Testis (tissue), 3 donors: Measurements from ENCODE around the gene TRIO. TPM values are rescaled to one million over a fixed set of nuclear protein-coding genes. Genes with fewer than 3 reads are reported as not detected.

ENCODE experiments used
- DNase-seq: peaks from one replicate; pipeline ENCODE4 v3.0.0-alpha.2; 2019
- H3K27ac ChIP-seq, 2 donors: fragments of 200-600 bp; sonication (generic); one replicate each; pipeline ENCODE4 v1.5.1; 2019
- H3K27me3 ChIP-seq: fragments of 200-600 bp; sonication (generic); one replicate; pipeline ENCODE4 v1.5.1; 2019
- H3K36me3 ChIP-seq: fragments of 200-600 bp; sonication (generic); one replicate; pipeline ENCODE4 v1.5.1; 2017; ENCODE audit warnings: low read depth; ENCODE audit errors: missing control alignments
- H3K4me1 ChIP-seq: fragments of 200-600 bp; sonication (generic); one replicate; pipeline ENCODE4 v1.5.1; 2019
- H3K4me3 ChIP-seq, 2 donors: fragments of 200-600 bp; sonication (generic); one replicate each; pipeline ENCODE4 v1.5.1; 2017 to 2019
- H3K9me3 ChIP-seq: fragments of 200-600 bp; sonication (generic); one replicate; pipeline ENCODE4 v1.5.1; 2017
- POLR2A ChIP-seq: fragments of 450-650 bp; IDR thresholded peaks from one replicate; pipeline ENCODE4 v1.6.1; 2017; ENCODE audit warnings: antibody characterized with exemption, mild to moderate bottlenecking, moderate library complexity
- WGBS, 2 donors: methylation state at CpG; one replicate each; pipeline ENCODE4 v1.1.5; 2018; 5-methylcytosine and 5-hydroxymethylcytosine counted together
- intact Hi-C: fragments of 100-400 bp; cut with DNase I; formaldehyde crosslinking; loops from one replicate; pipeline ENCODE4 v1.15.1; 2023; ENCODE audit warnings: low total_unique reads
- polyA plus RNA-seq: library from polyadenylated mRNA; stranded (reverse); fragments of 350-450 nt; fragmentation: Illumina TruSeq; extraction: RNeasy Lipid Tissue Mini Kit (QIAGEN cat#74804); gene quantifications from one replicate; pipeline ENCODE4 v1.2.3, GENCODE V29; 2014; ENCODE audit warnings: low read depth, low replicate concordance; ENCODE audit not compliant: insufficient read depth
- total RNA-seq, 2 donors: library from RNA; depleted of rRNA; stranded (reverse); fragments of >200 nt; gene quantifications; one replicate each; pipeline ENCODE4 v1.2.3, GENCODE V29; 2016
- TF ChIP-seq, protein P1 (sequence below), 3 experiments: fragments of 450-650 bp in 2 of 3; fragments of 200-600 bp in 1 of 3; sonication (generic) in 1 of 3; IDR thresholded peaks; one replicate each; pipeline ENCODE4 v1.5.1; 2016 to 2019; ENCODE audit warnings: antibody characterized with exemption in 3 of 3, mild to moderate bottlenecking in 2 of 3, moderate library complexity in 1 of 3

TRIO gene
- total and polyA plus RNA-seq, 3 donors from 2014 or later = 47.2 to 295 (median 249) TPM

DNA sequence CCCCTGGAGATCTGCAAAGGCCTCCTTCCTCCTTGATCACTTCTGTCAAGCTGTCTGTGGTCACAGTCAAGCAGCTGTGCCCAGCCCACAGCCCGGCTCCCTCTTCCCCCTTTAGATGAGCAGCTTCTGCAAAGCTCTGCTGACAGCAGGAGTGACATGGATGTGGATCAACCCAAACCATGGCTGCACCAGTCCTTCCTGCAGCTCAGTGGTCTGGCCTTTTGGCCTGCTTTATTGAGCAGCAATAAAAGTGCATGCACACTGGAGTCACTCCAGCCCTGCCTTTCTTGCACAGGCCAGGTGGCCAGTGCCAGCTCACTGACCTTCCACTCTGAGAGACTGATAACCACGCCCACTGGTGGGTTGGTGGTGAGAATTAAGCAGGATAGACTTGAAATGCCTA lies 347.2 kb downstream of the TRIO start:
- Histone ChIP-seq H3K27ac (no peak overlapping the region), H3K9me3 (no peaks in the 10 kb centered on the region), H3K4me3 (no peak overlapping the region), H3K36me3 (no peaks in the 10 kb centered on the region), H3K4me1 (peaks cover 8% of the 10 kb centered on the region), H3K27me3 (no peaks in the 10 kb centered on the region)
- intact Hi-C loops = no loop called here
- WGBS, 2 donors = 74 to 80% methylated on average over 2 of the region's 2 CpGs
- DNase-seq = no peak
- no peak for TF ChIP-seq POLR2A
- TF ChIP-seq, protein P1, sequence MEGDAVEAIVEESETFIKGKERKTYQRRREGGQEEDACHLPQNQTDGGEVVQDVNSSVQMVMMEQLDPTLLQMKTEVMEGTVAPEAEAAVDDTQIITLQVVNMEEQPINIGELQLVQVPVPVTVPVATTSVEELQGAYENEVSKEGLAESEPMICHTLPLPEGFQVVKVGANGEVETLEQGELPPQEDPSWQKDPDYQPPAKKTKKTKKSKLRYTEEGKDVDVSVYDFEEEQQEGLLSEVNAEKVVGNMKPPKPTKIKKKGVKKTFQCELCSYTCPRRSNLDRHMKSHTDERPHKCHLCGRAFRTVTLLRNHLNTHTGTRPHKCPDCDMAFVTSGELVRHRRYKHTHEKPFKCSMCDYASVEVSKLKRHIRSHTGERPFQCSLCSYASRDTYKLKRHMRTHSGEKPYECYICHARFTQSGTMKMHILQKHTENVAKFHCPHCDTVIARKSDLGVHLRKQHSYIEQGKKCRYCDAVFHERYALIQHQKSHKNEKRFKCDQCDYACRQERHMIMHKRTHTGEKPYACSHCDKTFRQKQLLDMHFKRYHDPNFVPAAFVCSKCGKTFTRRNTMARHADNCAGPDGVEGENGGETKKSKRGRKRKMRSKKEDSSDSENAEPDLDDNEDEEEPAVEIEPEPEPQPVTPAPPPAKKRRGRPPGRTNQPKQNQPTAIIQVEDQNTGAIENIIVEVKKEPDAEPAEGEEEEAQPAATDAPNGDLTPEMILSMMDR (IDR thresholded peaks at IDR 0.05) = no peak

DNA sequence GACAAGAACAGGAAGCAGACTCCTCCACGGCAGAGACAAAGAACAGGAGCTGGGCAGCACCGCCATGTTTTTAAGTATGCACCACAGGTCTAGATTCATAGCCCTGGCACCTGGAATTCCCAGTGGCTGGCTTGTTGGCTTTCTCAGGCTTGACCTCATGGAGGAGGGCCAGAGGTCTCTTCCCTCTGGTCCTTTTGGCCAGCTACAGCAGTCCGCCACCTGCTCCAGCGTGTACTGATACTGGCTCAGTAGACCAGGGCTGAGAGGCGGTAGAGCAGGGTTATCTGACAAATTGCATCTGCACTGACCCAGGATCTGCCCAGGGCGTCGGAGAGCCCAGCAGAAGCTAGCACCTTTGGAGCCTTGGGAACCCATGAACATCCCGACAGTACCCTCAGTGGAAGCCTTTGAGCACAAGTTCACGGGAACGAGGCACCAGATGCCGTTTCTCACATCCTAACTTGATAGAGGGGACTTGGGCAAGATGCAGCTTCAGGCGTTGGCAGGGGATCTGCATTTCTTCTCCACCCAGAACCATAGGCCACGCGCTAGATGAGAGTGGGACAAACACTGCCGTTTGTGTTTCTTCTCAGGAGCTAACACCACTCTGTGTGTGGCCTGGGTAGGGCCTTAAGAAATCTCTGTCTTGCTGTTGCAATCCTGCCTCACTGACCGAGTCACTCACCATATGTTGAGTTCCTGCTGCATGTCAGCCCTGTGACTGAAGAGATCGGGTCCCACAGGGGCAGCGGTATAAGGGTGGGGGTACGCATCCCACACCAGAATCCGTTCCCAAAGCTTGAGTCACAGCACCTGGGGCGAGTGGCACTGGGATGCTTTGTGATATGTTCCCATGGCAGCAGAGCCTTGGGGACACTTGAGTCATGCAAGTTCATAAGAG lies 348.1 kb downstream of the TRIO start:
- DNase-seq = no peak
- Histone ChIP-seq H3K27me3 (no peaks in the 10 kb centered on the region), H3K4me1 (peaks cover 8% of the 10 kb centered on the region), H3K36me3 (no peaks in the 10 kb centered on the region), H3K4me3 (no peak overlapping the region), H3K27ac (no peak overlapping the region), H3K9me3 (no peaks in the 10 kb centered on the region)
- intact Hi-C loops = no loop called here
- WGBS, 2 donors = 62 to 78% methylated on average over 10 to 21 of the region's 21 CpGs
- no peak for TF ChIP-seq POLR2A
- TF ChIP-seq, protein P1 (IDR thresholded peaks at IDR 0.05) = no peak

DNA sequence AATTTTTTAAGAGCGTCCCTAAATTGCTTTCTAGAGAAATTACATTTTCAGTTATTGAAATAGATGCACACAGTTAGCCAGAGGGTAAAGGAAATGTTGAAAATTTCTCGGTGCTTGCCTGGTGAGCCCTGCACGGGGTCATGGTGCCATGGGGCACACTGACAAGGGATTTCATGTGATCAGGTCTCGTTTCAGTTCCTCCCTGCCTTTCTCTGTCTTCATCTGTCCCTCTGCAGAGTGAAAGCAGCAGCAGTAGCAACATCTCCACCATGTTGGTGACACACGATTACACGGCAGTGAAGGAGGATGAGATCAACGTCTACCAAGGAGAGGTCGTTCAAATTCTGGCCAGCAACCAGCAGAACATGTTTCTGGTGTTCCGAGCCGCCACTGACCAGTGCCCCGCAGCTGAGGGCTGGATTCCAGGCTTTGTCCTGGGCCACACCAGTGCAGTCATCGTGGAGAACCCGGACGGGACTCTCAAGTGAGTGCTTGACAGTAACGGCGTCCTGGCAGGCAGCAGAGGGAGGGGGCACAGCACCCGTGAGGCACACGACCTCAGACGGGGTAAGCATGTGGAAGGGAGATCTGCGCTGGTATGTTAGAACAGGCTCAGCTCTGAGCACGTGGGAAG lies 349.3 kb downstream of the TRIO start:
- Histone ChIP-seq H3K4me1 (peaks cover 8% of the 10 kb centered on the region), H3K4me3 (no peak overlapping the region), H3K36me3 (no peaks in the 10 kb centered on the region), H3K27ac (no peak overlapping the region), H3K27me3 (no peaks in the 10 kb centered on the region), H3K9me3 (no peaks in the 10 kb centered on the region)
- TF ChIP-seq POLR2A = no peak
- TF ChIP-seq, protein P1 (IDR thresholded peaks at IDR 0.05) = no peak
- intact Hi-C loops = no loop called here
- 80 to 82% methylated on average over 20 to 21 of the region's 21 CpGs for WGBS, 2 donors
- DNase-seq = no peak

DNA sequence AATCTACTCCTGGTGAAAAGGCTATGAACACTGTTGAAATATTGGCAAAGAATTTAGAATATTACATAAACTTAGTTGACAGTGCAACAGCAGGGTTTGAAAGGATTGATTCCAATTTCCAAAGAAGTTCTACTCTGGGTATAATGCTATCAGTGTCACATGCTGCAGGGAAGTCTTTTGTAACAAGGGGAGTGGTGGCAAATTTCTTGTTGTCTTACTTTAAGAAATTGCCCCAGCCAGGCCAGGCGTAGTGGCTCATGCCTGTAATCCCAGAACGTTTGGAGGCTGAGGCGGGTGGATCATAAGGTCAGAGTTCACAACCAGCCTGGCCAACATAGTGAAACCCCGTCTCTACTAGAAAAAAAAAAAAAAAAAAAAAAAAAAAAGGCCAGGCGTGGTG lies 352.2 kb downstream of the TRIO start:
- H3K36me3 ChIP-seq = no peaks in the 10 kb centered on the region
- no peak overlapping the region for H3K4me3 ChIP-seq
- peaks cover 4% of the 10 kb centered on the region for H3K4me1 ChIP-seq
- intact Hi-C loops = no loop called here
- no peaks in the 10 kb centered on the region for H3K27me3 ChIP-seq
- TF ChIP-seq, protein P1 (IDR thresholded peaks at IDR 0.05) = no peak
- no peak for TF ChIP-seq POLR2A
- no peaks in the 10 kb centered on the region for H3K9me3 ChIP-seq
- no peak overlapping the region for H3K27ac ChIP-seq
- no peak for DNase-seq
- WGBS, 2 donors = 83% methylated on average over 5 of the region's 5 CpGs
